HEK293T (cell line): ENCODE results near the gene SMAD3.

Source experiments
- CTCF ChIA-PET: fragments of 350-600 bp; formaldehyde crosslinking; extraction: SDS; loops from one replicate; lab custom pipeline; 2021; ENCODE audit warnings: antibody characterized with exemption, inconsistent platforms; lab: Yijun Ruan, JAX
- POLR2A ChIA-PET: fragments of 350-600 bp; formaldehyde crosslinking; extraction: SDS; loops from one replicate; lab custom pipeline; 2020; ENCODE audit warnings: antibody characterized with exemption, inconsistent platforms; lab: Yijun Ruan, JAX
- DNase-seq: peaks from one replicate; pipeline ENCODE4 v3.0.0; 2012; ENCODE audit warnings: mixed read lengths; ENCODE audit errors: extremely low spot score
- ARNT ChIP-seq: fragments of 450-650 bp; IDR thresholded peaks from 2 replicates; pipeline ENCODE4 v1.6.1; 2017; ENCODE audit warnings: mild to moderate bottlenecking
- BHLHE40 ChIP-seq: fragments of 450-650 bp; IDR thresholded peaks from 2 replicates; pipeline ENCODE4 v1.6.1; 2016; ENCODE audit warnings: mild to moderate bottlenecking, moderate library complexity, borderline replicate concordance
- ELF4 ChIP-seq: fragments of 450-650 bp; IDR thresholded peaks from 2 replicates; pipeline ENCODE4 v1.6.1; 2017; ENCODE audit warnings: antibody characterized with exemption
- FOXA1 ChIP-seq: fragments of 450-650 bp; IDR thresholded peaks from 2 replicates; pipeline ENCODE4 v1.6.1; 2016; ENCODE audit warnings: mild to moderate bottlenecking
- FOXK2 ChIP-seq: fragments of 450-650 bp; IDR thresholded peaks from 2 replicates; pipeline ENCODE4 v1.6.1; 2016; ENCODE audit warnings: mild to moderate bottlenecking
- FOXM1 ChIP-seq: fragments of 450-650 bp; IDR thresholded peaks from 2 replicates; pipeline ENCODE4 v1.6.1; 2017; ENCODE audit warnings: mild to moderate bottlenecking, borderline replicate concordance
- HDGF ChIP-seq: fragments of 450-650 bp; IDR thresholded peaks from 2 replicates; pipeline ENCODE4 v1.6.1; 2017; ENCODE audit warnings: antibody characterized with exemption, borderline replicate concordance
- L3MBTL2 ChIP-seq: fragments of 450-650 bp; conservative IDR thresholded peaks from 2 replicates; pipeline ENCODE4 v1.6.1; 2016; ENCODE audit warnings: mild to moderate bottlenecking
- LEF1 ChIP-seq: fragments of 450-650 bp; IDR thresholded peaks from 2 replicates; pipeline ENCODE4 v1.6.1; 2017; ENCODE audit warnings: mild to moderate bottlenecking, borderline replicate concordance
- NFRKB ChIP-seq: fragments of 450-650 bp; IDR thresholded peaks from 2 replicates; pipeline ENCODE4 v1.6.1; 2016; ENCODE audit warnings: mild to moderate bottlenecking, moderate library complexity
- PKNOX1 ChIP-seq: fragments of 450-650 bp; IDR thresholded peaks from 2 replicates; pipeline ENCODE4 v1.6.1; 2016
- SP1 ChIP-seq: fragments of 450-650 bp; IDR thresholded peaks from 2 replicates; pipeline ENCODE4 v1.6.1; 2017
- SUZ12 ChIP-seq: fragments of 450-650 bp; IDR thresholded peaks from 2 replicates; pipeline ENCODE4 v1.6.1; 2016; ENCODE audit warnings: mild to moderate bottlenecking
- TARDBP ChIP-seq: fragments of 450-650 bp; IDR thresholded peaks from 2 replicates; pipeline ENCODE4 v1.6.1; 2016
- ZNF384 ChIP-seq: fragments of 450-650 bp; IDR thresholded peaks from 2 replicates; pipeline ENCODE4 v1.6.1; 2016

Gene SMAD3

GRCh38 chr15:67054676-67055075, 10.7 kb upstream of the SMAD3 start:
- ChIA-PET POLR2A (interaction anchor here (0.8 kb wide), 1 partner anchor 10 kb away, joined by 3 read pairs; no protein-coding TSS in a partner anchor), CTCF (no interaction called here)
- TF ChIP-seq BHLHE40 (no peak), ZNF384 (no peak), SUZ12 (no peak), L3MBTL2 (no peak)

GRCh38 chr15:67059127-67059553, 6.3 kb upstream of the SMAD3 start:
- DNase-seq, result no peak
- ChIA-PET POLR2A (interaction anchor here (1.1 kb wide), 1 partner anchor 10 kb away, joined by 3 read pairs; no protein-coding TSS in a partner anchor), CTCF (interaction anchor here (0.5 to 0.6 kb wide), 2 partner anchors 220 to 314 kb away, joined by 3 read pairs; no protein-coding TSS in a partner anchor)
- TF ChIP-seq SUZ12, result no peak
- no peak for TF ChIP-seq FOXA1
- TF ChIP-seq BHLHE40, result no peak
- TF ChIP-seq ARNT, result no peak
- TF ChIP-seq NFRKB, result no peak
- TF ChIP-seq HDGF, result no peak
- no peak for TF ChIP-seq TARDBP
- TF ChIP-seq L3MBTL2, result no peak
- TF ChIP-seq SP1, result no peak
- TF ChIP-seq ELF4, result no peak
- TF ChIP-seq ZNF384, result no peak

More at GRCh38 chr15:67054676-67055075, 10.7 kb upstream of the SMAD3 start:
- DNase-seq, result no peak

DNA sequence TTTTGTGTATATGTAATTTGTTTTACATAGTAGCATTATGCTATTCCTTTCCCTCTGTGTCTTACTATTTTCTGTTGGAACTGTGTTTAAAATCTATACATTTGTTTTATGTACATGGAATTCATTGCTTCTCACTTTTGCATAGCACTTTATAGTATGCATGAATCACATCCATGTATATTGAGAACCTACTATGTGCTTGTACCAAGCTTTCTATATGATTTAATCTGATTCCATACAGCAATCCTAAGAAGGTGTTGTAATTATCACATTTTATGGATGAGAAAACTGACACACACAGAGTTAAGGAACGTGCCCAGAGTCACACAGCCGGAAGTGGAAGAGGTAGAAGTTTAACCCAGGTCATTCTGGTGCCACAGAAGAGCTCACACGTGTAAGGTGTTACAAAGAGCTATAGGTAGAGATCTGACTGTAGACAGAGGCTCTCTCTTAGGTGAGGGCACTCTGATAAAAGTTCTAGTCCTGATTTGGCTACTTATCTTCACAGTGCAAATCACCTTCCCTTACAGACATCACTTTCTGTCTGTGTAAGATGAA, 3.5 kb upstream of the SMAD3 start:
- TF ChIP-seq ARNT (no peak), PKNOX1 (no peak), SP1 (no peak)
- DNase-seq, result no peak
- CTCF ChIA-PET, result interaction anchor here (0.8 kb wide), 1 partner anchor 139 kb away, joined by 3 read pairs; no protein-coding TSS in a partner anchor
- POLR2A ChIA-PET, result interaction anchor here (0.8 kb wide), 1 partner anchor 20 kb away, joined by 3 read pairs; no protein-coding TSS in a partner anchor

GRCh38 chr15:67062369-67062985, 2.9 kb upstream of the SMAD3 start:
- CTCF ChIA-PET, result no interaction called here
- DNase-seq, result no peak
- TF ChIP-seq SP1 (no peak), FOXM1 (no peak), TARDBP (no peak), PKNOX1 (no peak), ZNF384 (no peak), SUZ12 (no peak), LEF1 (no peak), HDGF (no peak), ARNT (no peak), ELF4 (no peak), FOXK2 (no peak), FOXA1 (no peak)
- POLR2A ChIA-PET, result interaction anchor here (0.8 kb wide), 1 partner anchor 20 kb away, joined by 3 read pairs; no protein-coding TSS in a partner anchor

GRCh38 chr15:67063689-67064606, 1.5 kb upstream of the SMAD3 start:
- POLR2A ChIA-PET, result interaction anchor here (0.8 to 2.4 kb wide), 18 partner anchors 9 to 191 kb away, joined by 3 to 13 read pairs (median 4); partner anchors contain the start of genes AAGAB and IQCH
- peak; percentile 69 for DNase-seq
- CTCF ChIA-PET, result interaction anchor here (0.5 kb wide), 1 partner anchor 258 kb away, joined by 3 read pairs; no protein-coding TSS in a partner anchor
- TF ChIP-seq LEF1 (no peak), SP1 (no peak), PKNOX1 (peak; percentile 86), SUZ12 (no peak), FOXM1 (no peak; the same call in 1 of the 2 replicates), ZNF384 (peak; percentile 92), ARNT (no peak), HDGF (no peak), FOXK2 (no peak), BHLHE40 (no peak), FOXA1 (no peak)
